IMR-90 (cell line): ENCODE data around the gene ARHGAP28. TPM values are rescaled to one million over a fixed set of nuclear protein-coding genes. Genes with fewer than 3 reads are reported as not detected.

Experiments
- ATAC-seq: fragments of 200-7000 bp; cut with Tn5 transposase; 2 replicates; pipeline ENCODE4 v1.9.1; 2020; ENCODE audit warnings: low read depth, mild to moderate bottlenecking, moderate library complexity
- BruUV-seq: library from RNA; stranded (reverse); fragments of 400-500 nt; replicated peaks from 2 replicates; lab custom pipeline; 2021; lab: Mats Ljungman, UMichigan
- CTCF ChIA-PET: fragments of 300-600 bp; formaldehyde crosslinking; extraction: SDS; loops from one replicate; lab custom pipeline; 2021; ENCODE audit warnings: antibody characterized with exemption; lab: Yijun Ruan, JAX
- POLR2A ChIA-PET: fragments of 300-600 bp; sonication (Branson Sonifier 250); formaldehyde crosslinking; loops from one replicate; lab custom pipeline; 2022; ENCODE audit warnings: antibody characterized with exemption; ENCODE audit not compliant: unreplicated experiment; lab: Charles Lee
- DNase-seq: peaks from one replicate; pipeline ENCODE4 v3.0.0; 2013
- H2AFZ ChIP-seq: replicated peaks from 2 replicates; pipeline ENCODE3; 2013; ENCODE audit warnings: low read length, mild to moderate bottlenecking; ENCODE audit not compliant: poor library complexity
- H2AK5ac ChIP-seq: 2 replicates; pipeline ENCODE4 v1.6.1; 2013; ENCODE audit warnings: low read depth, low read length, inconsistent platforms
- H2AK9ac ChIP-seq: replicated peaks from 2 replicates; pipeline ENCODE3; 2013; ENCODE audit warnings: mild to moderate bottlenecking, low read depth, low read length, moderate library complexity; ENCODE audit not compliant: poor library complexity
- H2BK120ac ChIP-seq: 2 replicates; pipeline ENCODE4 v1.6.1; 2013; ENCODE audit warnings: low read depth, low read length, inconsistent platforms
- H2BK15ac ChIP-seq: 3 replicates; pipeline ENCODE4 v1.6.1; 2013; ENCODE audit warnings: low read depth, low read length, inconsistent platforms
- H2BK20ac ChIP-seq: 2 replicates; pipeline ENCODE4 v1.6.1; 2013; ENCODE audit warnings: low read depth, mild to moderate bottlenecking, inconsistent platforms, low read length, moderate library complexity
- H2BK5ac ChIP-seq: 2 replicates; pipeline ENCODE4 v1.6.1; 2013; ENCODE audit warnings: mild to moderate bottlenecking, low read depth, low read length, inconsistent platforms; ENCODE audit not compliant: poor library complexity, severe bottlenecking
- H3K14ac ChIP-seq: replicated peaks from 2 replicates; pipeline ENCODE4 v1.6.1; 2013; ENCODE audit warnings: low read depth, low read length, inconsistent platforms
- H3K18ac ChIP-seq: 2 replicates; pipeline ENCODE4 v1.6.1; 2013; ENCODE audit warnings: low read depth, low read length, control low read depth
- H3K23ac ChIP-seq: 2 replicates; pipeline ENCODE4 v1.6.1; 2013; ENCODE audit warnings: low read depth, low read length, inconsistent platforms
- H3K27ac ChIP-seq: 2 replicates; pipeline ENCODE4 v1.5.1; 2013; ENCODE audit warnings: mild to moderate bottlenecking, control low read depth, low read length; ENCODE audit not compliant: insufficient read depth
- H3K27me3 ChIP-seq: 2 replicates; pipeline ENCODE4 v1.6.1; 2013; ENCODE audit warnings: low read length; ENCODE audit not compliant: control insufficient read depth, insufficient read depth
- H3K36me3 ChIP-seq: 2 replicates; pipeline ENCODE4 v1.6.1; 2013; ENCODE audit warnings: low read length, mixed read lengths; ENCODE audit not compliant: control insufficient read depth, insufficient read depth
- H3K4ac ChIP-seq: 2 replicates; pipeline ENCODE4 v1.6.1; 2013; ENCODE audit warnings: low read depth, low read length, inconsistent platforms
- H3K4me1 ChIP-seq: 2 replicates; pipeline ENCODE4 v1.6.1; 2013; ENCODE audit warnings: low read length, mixed read lengths; ENCODE audit not compliant: control insufficient read depth, insufficient read depth
- H3K4me2 ChIP-seq: 2 replicates; pipeline ENCODE4 v1.6.1; 2013; ENCODE audit warnings: low read depth, mild to moderate bottlenecking, control low read depth, low read length, moderate library complexity
- H3K4me3 ChIP-seq: 2 replicates; pipeline ENCODE4 v1.5.1; 2013; ENCODE audit warnings: low read depth, mild to moderate bottlenecking, control low read depth, low read length, moderate library complexity; ENCODE audit not compliant: insufficient read depth
- H3K56ac ChIP-seq: 2 replicates; pipeline ENCODE4 v1.6.1; 2013; ENCODE audit warnings: low read length, inconsistent platforms; ENCODE audit not compliant: insufficient read depth; ENCODE audit errors: extremely low read depth
- H3K79me1 ChIP-seq, 2 experiments: 2 replicates each; pipeline ENCODE4 v1.6.1; 2013; ENCODE audit warnings: low read length in 2 of 2, inconsistent platforms in 1 of 2, low read depth in 1 of 2
- H3K9ac ChIP-seq: 2 replicates; pipeline ENCODE4 v1.6.1; 2013; ENCODE audit warnings: low read depth, low read length, control low read depth
- H3K9me1 ChIP-seq: 2 replicates; pipeline ENCODE4 v1.6.1; 2013; ENCODE audit warnings: low read length, inconsistent platforms; ENCODE audit not compliant: insufficient read depth
- H3K9me3 ChIP-seq: 2 replicates; pipeline ENCODE4 v1.6.1; 2013; ENCODE audit warnings: low read length; ENCODE audit not compliant: control insufficient read depth, insufficient read depth
- H4K20me1 ChIP-seq: 2 replicates; pipeline ENCODE4 v1.6.1; 2013; ENCODE audit warnings: low read length, inconsistent platforms; ENCODE audit not compliant: insufficient read depth
- H4K5ac ChIP-seq: 2 replicates; pipeline ENCODE4 v1.6.1; 2013; ENCODE audit warnings: mild to moderate bottlenecking, low read depth, low read length, control low read depth
- H4K8ac ChIP-seq, 2 experiments: 2 replicates each; pipeline ENCODE4 v1.6.1; 2013; ENCODE audit warnings: low read depth in 2 of 2, low read length in 2 of 2, control low read depth in 1 of 2, inconsistent platforms in 1 of 2
- H4K91ac ChIP-seq: 2 replicates; pipeline ENCODE4 v1.6.1; 2013; ENCODE audit warnings: low read depth, low read length, inconsistent platforms; ENCODE audit not compliant: insufficient read depth
- BHLHE40 ChIP-seq: fragments of 150-350 bp; IDR thresholded peaks from 2 replicates; pipeline ENCODE4 v1.6.1; 2016; ENCODE audit warnings: mild to moderate bottlenecking, low read depth, low read length
- CEBPB ChIP-seq: IDR thresholded peaks from 2 replicates; pipeline ENCODE4 v1.6.1; 2012; ENCODE audit warnings: low read depth, low read length, improper control_type of control experiment
- CHD1 ChIP-seq: IDR thresholded peaks from 2 replicates; pipeline ENCODE4 v1.6.1; 2012; ENCODE audit warnings: low read depth, low read length, improper control_type of control experiment
- FOS ChIP-seq: fragments of 150-350 bp; IDR thresholded peaks from 2 replicates; pipeline ENCODE4 v1.6.1; 2016; ENCODE audit warnings: low read depth, low read length
- MAFK ChIP-seq: IDR thresholded peaks from 2 replicates; pipeline ENCODE4 v1.6.1; 2012; ENCODE audit warnings: low read depth, low read length, improper control_type of control experiment
- MAZ ChIP-seq: IDR thresholded peaks from 2 replicates; pipeline ENCODE4 v1.6.1; 2012; ENCODE audit warnings: low read depth, mild to moderate bottlenecking, low read length, improper control_type of control experiment, moderate library complexity, borderline replicate concordance
- MXI1 ChIP-seq: IDR thresholded peaks from 2 replicates; pipeline ENCODE4 v1.6.1; 2012; ENCODE audit warnings: low read depth, mild to moderate bottlenecking, low read length, moderate library complexity, borderline replicate concordance
- NFE2L2 ChIP-seq: fragments of 150-350 bp; IDR thresholded peaks from 2 replicates; pipeline ENCODE4 v1.6.1; 2016; ENCODE audit warnings: low read depth, mild to moderate bottlenecking, low read length
- POLR2A ChIP-seq: IDR thresholded peaks from 2 replicates; pipeline ENCODE4 v1.6.1; 2012; ENCODE audit warnings: mild to moderate bottlenecking, low read depth, low read length
- RAD21 ChIP-seq: IDR thresholded peaks from 2 replicates; pipeline ENCODE4 v1.6.1; 2012; ENCODE audit warnings: low read length, improper control_type of control experiment
- RCOR1 ChIP-seq: IDR thresholded peaks from 2 replicates; pipeline ENCODE4 v1.6.1; 2012; ENCODE audit warnings: mild to moderate bottlenecking, low read length, improper control_type of control experiment; ENCODE audit not compliant: insufficient replicate concordance
- RFX5 ChIP-seq: IDR thresholded peaks from 2 replicates; pipeline ENCODE4 v1.8.0; 2012; ENCODE audit warnings: low read depth, mild to moderate bottlenecking, low read length, moderate library complexity
- SMC3 ChIP-seq: fragments of 150-350 bp; IDR thresholded peaks from 2 replicates; pipeline ENCODE4 v1.6.1; 2016; ENCODE audit warnings: low read depth, mild to moderate bottlenecking, antibody characterized with exemption, low read length, moderate library complexity
- WGBS, 2 experiments: methylation state at CpG; one replicate each; pipeline versions ENCODE4 v1.1.5 to v1.1.7; 2013; ENCODE audit warnings: missing lambda C conversion rate in 2 of 2; ENCODE audit not compliant: insufficient read length in 1 of 2; ENCODE audit errors: extremely low coverage in 2 of 2; 5-methylcytosine and 5-hydroxymethylcytosine counted together
- dilution Hi-C: fragments of 300-500 bp; cut with HindIII; formaldehyde crosslinking; loops from one replicate; pipeline ENCODE4 v1.14.3; 2018; ENCODE audit warnings: low sequenced_read_pairs; ENCODE audit not compliant: unreplicated experiment
- in situ Hi-C: fragments of 300-500 bp; cut with MboI; formaldehyde crosslinking; loops from 3 replicates; pipeline ENCODE4 v1.14.3; 2019; ENCODE audit warnings: low sequenced_read_pairs, inconsistent platforms, mixed read lengths
- intact Hi-C: fragments of 100-400 bp; cut with micrococcal nuclease; formaldehyde crosslinking; loops from 2 replicates; pipeline ENCODE4 v1.10.0; 2022
- polyA plus RNA-seq, 3 experiments: library from polyadenylated mRNA; depleted of rRNA; stranded (reverse); fragments of >200 nt; gene quantifications; 2 replicates each; pipeline ENCODE4 v1.2.3, GENCODE V29; 2012; ENCODE audit warnings: low replicate concordance in 1 of 3
- total RNA-seq: library from RNA; depleted of rRNA; stranded (reverse); fragments of >200 nt; gene quantifications from 2 replicates; pipeline ENCODE4 v1.2.3, GENCODE V29; 2012
- TF ChIP-seq, protein P1 (sequence below): conservative IDR thresholded peaks from 2 replicates; pipeline ENCODE4 v1.5.1; 2012; ENCODE audit warnings: mild to moderate bottlenecking, low read depth, low read length, improper control_type of control experiment
- TF ChIP-seq, protein P2 (sequence below): fragments of 150-350 bp; IDR thresholded peaks from 2 replicates; pipeline ENCODE4 v1.6.1; 2016; ENCODE audit warnings: low read depth, mild to moderate bottlenecking, low read length, moderate library complexity, borderline replicate concordance
- TF ChIP-seq, protein P3 (sequence below): fragments of 150-350 bp; IDR thresholded peaks from 2 replicates; pipeline ENCODE4 v1.6.1; 2017; ENCODE audit warnings: mild to moderate bottlenecking, antibody characterized with exemption, low read length, low read depth

The ARHGAP28 gene
- total and polyA plus RNA-seq, 2 of the 4 experiments (the other 2 are of a cell fraction), result 1.8 to 3.8 TPM

DNA sequence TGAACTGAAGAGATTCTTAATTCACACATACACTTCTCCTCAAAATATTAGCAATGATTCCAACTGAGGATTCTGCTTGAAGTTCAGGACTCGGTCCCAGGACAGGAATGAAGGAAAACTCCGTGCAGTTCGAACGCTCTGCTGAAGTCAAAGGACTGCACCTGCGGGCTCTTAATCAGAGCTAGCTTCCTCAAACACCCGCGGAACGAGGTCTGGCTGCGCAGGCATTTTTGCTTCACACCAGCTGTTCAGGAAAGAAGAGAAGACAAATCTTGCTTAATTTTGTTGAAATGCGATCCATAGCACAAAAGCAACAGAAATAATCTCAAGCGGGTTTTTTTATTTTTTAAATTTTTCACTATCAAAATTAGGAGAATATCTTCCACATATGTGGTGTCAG is 212.5 kb downstream of the ARHGAP28 start:
- H3K23ac ChIP-seq, result no peak overlapping the region
- H2AK9ac ChIP-seq, result no peak overlapping the region
- no peak overlapping the region for H3K4me3 ChIP-seq
- no peak overlapping the region for H2BK120ac ChIP-seq
- H3K27ac ChIP-seq, result no peak overlapping the region
- ATAC-seq (no peak), DNase-seq (no peak)
- no peaks in the 10 kb centered on the region for H3K9me3 ChIP-seq
- no peak overlapping the region for H3K56ac ChIP-seq
- no peak overlapping the region for H2BK15ac ChIP-seq
- H3K27me3 ChIP-seq, result no peaks in the 10 kb centered on the region
- no peak overlapping the region for H2AFZ ChIP-seq
- no TSS peak for BruUV-seq
- no peak overlapping the region for H3K9ac ChIP-seq
- H4K8ac ChIP-seq, result no peak overlapping the region
- no peak overlapping the region for H2BK20ac ChIP-seq
- peaks cover 3% of the 10 kb centered on the region; the same call in 1 of the 2 replicates for H3K9me1 ChIP-seq
- no peaks in the 10 kb centered on the region for H4K20me1 ChIP-seq
- no CpG with 5 or more reads among the region's 11 CpGs for WGBS, 2 experiments
- dilution Hi-C loops, result no loop called here
- POLR2A ChIA-PET, result no interaction called here
- H2BK5ac ChIP-seq, result no peak overlapping the region
- in situ Hi-C loops, result no loop called here
- no peaks in the 10 kb centered on the region for H3K4me1 ChIP-seq
- TF ChIP-seq MAZ (no peak), CEBPB (no peak), RCOR1 (no peak), POLR2A (no peak), CHD1 (no peak), SMC3 (no peak), NFE2L2 (no peak), BHLHE40 (no peak), FOS (no peak), MXI1 (no peak), RFX5 (no peak), MAFK (no peak), RAD21 (no peak)
- TF ChIP-seq, protein P1, sequence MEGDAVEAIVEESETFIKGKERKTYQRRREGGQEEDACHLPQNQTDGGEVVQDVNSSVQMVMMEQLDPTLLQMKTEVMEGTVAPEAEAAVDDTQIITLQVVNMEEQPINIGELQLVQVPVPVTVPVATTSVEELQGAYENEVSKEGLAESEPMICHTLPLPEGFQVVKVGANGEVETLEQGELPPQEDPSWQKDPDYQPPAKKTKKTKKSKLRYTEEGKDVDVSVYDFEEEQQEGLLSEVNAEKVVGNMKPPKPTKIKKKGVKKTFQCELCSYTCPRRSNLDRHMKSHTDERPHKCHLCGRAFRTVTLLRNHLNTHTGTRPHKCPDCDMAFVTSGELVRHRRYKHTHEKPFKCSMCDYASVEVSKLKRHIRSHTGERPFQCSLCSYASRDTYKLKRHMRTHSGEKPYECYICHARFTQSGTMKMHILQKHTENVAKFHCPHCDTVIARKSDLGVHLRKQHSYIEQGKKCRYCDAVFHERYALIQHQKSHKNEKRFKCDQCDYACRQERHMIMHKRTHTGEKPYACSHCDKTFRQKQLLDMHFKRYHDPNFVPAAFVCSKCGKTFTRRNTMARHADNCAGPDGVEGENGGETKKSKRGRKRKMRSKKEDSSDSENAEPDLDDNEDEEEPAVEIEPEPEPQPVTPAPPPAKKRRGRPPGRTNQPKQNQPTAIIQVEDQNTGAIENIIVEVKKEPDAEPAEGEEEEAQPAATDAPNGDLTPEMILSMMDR, result no peak
- TF ChIP-seq, protein P2, sequence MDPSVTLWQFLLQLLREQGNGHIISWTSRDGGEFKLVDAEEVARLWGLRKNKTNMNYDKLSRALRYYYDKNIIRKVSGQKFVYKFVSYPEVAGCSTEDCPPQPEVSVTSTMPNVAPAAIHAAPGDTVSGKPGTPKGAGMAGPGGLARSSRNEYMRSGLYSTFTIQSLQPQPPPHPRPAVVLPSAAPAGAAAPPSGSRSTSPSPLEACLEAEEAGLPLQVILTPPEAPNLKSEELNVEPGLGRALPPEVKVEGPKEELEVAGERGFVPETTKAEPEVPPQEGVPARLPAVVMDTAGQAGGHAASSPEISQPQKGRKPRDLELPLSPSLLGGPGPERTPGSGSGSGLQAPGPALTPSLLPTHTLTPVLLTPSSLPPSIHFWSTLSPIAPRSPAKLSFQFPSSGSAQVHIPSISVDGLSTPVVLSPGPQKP, result no peak
- TF ChIP-seq, protein P3, sequence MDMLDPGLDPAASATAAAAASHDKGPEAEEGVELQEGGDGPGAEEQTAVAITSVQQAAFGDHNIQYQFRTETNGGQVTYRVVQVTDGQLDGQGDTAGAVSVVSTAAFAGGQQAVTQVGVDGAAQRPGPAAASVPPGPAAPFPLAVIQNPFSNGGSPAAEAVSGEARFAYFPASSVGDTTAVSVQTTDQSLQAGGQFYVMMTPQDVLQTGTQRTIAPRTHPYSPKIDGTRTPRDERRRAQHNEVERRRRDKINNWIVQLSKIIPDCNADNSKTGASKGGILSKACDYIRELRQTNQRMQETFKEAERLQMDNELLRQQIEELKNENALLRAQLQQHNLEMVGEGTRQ, result no peak
- no peak overlapping the region for H3K14ac ChIP-seq
- H3K4ac ChIP-seq, result no peak overlapping the region
- H2AK5ac ChIP-seq, result no peak overlapping the region
- H3K36me3 ChIP-seq, result peaks cover 10% of the 10 kb centered on the region
- H4K5ac ChIP-seq, result no peak overlapping the region
- no peak overlapping the region for H4K91ac ChIP-seq
- CTCF ChIA-PET, result no interaction called here
- no peak overlapping the region for H3K4me2 ChIP-seq
- H3K79me1 ChIP-seq, result no peaks in the 10 kb centered on the region
- intact Hi-C loops, result no loop called here
- H3K18ac ChIP-seq, result no peak overlapping the region
